ENCODE measurements around the gene COG1. TPM values are rescaled to one million over a fixed set of nuclear protein-coding genes. Genes with fewer than 3 reads are reported as not detected.

The COG1 gene
- total and polyA plus RNA-seq, 9 of the 15 experiments (the other 6 are each of a cell fraction or from before 2014, with no cell fraction given): 9.5 to 26.8 (median 12.9) TPM

DNA sequence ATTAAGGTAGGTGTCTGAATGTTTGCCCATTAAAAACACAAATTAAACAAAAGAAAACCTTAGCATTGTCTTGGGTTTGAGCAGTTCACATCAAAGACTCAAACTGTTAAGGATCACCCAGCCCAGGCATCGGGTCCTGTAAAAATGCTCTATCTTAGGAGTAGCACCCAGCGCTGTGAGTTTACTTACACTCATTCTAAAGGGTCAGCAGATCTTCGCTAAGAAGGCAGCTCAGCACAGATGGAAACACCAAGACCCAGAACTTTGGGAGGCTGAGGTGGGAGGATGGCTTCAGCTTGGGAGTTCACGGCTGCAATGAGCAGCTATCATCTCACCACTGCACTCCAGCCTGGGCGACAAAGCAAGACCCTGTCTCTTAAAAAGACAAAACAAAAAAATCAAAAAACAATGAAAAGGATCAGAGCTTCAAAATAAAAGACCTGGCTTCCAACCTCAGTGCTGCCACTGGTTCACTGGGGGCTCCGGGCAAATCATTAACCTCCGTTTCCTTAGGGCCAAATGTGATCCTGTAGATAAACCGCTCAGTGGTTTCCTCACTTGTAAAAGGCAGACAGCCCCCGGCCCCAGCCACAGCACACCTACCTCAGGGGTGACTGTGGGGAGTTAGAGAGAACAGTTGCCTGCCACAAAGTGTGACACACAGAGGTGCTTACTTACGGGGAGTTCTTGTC is 11.1 kb downstream of the COG1 start:
- CTCF ChIA-PET (ENCODE audit: low intra/inter-chr PET ratio): no interaction called here
- FAIRE-seq: no peak

More for the DNA sequence above, 11.1 kb downstream of the COG1 start:
- H3K27me3 ChIP-seq (ENCODE audit: control insufficient read depth in 2 of 2, insufficient read depth in 2 of 2, low read length in 2 of 2): no peaks in the 10 kb centered on the region
- 81% methylated on average over 10 of the region's 10 CpGs for WGBS (ENCODE audit: insufficient coverage, low coverage, missing lambda C conversion rate)
- H2AFZ ChIP-seq (ENCODE audit: low read depth, low read length): no peak overlapping the region
- H3K9me3 ChIP-seq (replicated peaks; ENCODE audit: control insufficient read depth, insufficient read depth, low read depth, low read length): no peaks in the 10 kb centered on the region; the same call in 1 of the 2 replicates
- peaks cover 3 to 8% of the 10 kb centered on the region in 2 experiments; a peak in 3 of 5 replicates for H3K4me1 ChIP-seq (replicated peaks in 1 of 2; ENCODE audit: control insufficient read depth in 2 of 2, insufficient read depth in 2 of 2, low read length in 2 of 2)
- TF ChIP-seq CLOCK (CRISPR knock-in tag; IDR thresholded peaks at IDR 0.05; ENCODE audit: borderline replicate concordance) (no peak), MYNN (IDR thresholded peaks at IDR 0.05) (peak; percentile 85), MYNN (CRISPR knock-in tag; IDR thresholded peaks at IDR 0.05) (peak; percentile 29; the same call in 1 of the 2 replicates), DDX20 (tag; IDR thresholded peaks at IDR 0.05; ENCODE audit: low read depth) (no peak), ZNF431 (CRISPR knock-in tag; IDR thresholded peaks at IDR 0.05) (no peak), TCF3 (CRISPR knock-in tag; IDR thresholded peaks at IDR 0.05) (no peak), E2F8 (IDR thresholded peaks at IDR 0.05; ENCODE audit: low read depth, partially characterized antibody) (no peak), CXXC5 (CRISPR knock-in tag; IDR thresholded peaks at IDR 0.05) (no peak)
- TF ChIP-seq, protein P1, sequence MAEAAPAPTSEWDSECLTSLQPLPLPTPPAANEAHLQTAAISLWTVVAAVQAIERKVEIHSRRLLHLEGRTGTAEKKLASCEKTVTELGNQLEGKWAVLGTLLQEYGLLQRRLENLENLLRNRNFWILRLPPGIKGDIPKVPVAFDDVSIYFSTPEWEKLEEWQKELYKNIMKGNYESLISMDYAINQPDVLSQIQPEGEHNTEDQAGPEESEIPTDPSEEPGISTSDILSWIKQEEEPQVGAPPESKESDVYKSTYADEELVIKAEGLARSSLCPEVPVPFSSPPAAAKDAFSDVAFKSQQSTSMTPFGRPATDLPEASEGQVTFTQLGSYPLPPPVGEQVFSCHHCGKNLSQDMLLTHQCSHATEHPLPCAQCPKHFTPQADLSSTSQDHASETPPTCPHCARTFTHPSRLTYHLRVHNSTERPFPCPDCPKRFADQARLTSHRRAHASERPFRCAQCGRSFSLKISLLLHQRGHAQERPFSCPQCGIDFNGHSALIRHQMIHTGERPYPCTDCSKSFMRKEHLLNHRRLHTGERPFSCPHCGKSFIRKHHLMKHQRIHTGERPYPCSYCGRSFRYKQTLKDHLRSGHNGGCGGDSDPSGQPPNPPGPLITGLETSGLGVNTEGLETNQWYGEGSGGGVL (CRISPR knock-in tag; IDR thresholded peaks at IDR 0.05): no peak
- in situ Hi-C loops (cut with MboI) (no loop called here), intact Hi-C loops (cut with micrococcal nuclease) (no loop called here)
- ATAC-seq: peak; percentile 17; the same call in 1 of the 3 replicates
- H3K4me3 ChIP-seq: no peak overlapping the region
- no peak overlapping the region for H3K9ac ChIP-seq (ENCODE audit: insufficient read depth in 1 of 2, low read depth in 2 of 2, low read length in 2 of 2)
- H3K27ac ChIP-seq (ENCODE audit: extremely low read depth, low read depth, low read length): no peak overlapping the region
- no peaks in the 10 kb centered on the region for H3K79me2 ChIP-seq (ENCODE audit: control insufficient read depth, insufficient read depth, low read length)
- peaks cover 20% of the 10 kb centered on the region for H4K20me1 ChIP-seq (replicated peaks; ENCODE audit: control insufficient read depth, insufficient read depth, low read length)
- DNase-seq (ENCODE audit: extremely low read depth in 1 of 4, low spot score in 3 of 4): no peak
- no peak overlapping the region for H3K4me2 ChIP-seq (ENCODE audit: insufficient read depth, low read length)
- H3K36me3 ChIP-seq (ENCODE audit: control insufficient read depth, insufficient read depth, low read length): peaks cover 97% of the 10 kb centered on the region
- no TSS peak for BruUV-seq (replicated peaks)
- POLR2A ChIA-PET: interaction anchor here (0.7 to 2.8 kb wide), 5 partner anchors 11 to 348 kb away, joined by 3 to 14 read pairs (median 3); partner anchors contain the start of gene COG1
- H3K9me1 ChIP-seq (ENCODE audit: control insufficient read depth, insufficient read depth, low read length): peaks cover 4% of the 10 kb centered on the region

Data from K562 (cell line).